Memory B cell (primary cell): ENCODE data around the gene C3orf18.

ENCODE experiments used
- ATAC-seq: fragments of 150-1000 bp; cut with Tn5 transposase; 2 replicates; pipeline ENCODE4 v1.10.0; 2021; ENCODE audit warnings: low read depth, mild to moderate bottlenecking, moderate library complexity
- DNase-seq, 2 donors: peaks; one replicate each; pipeline ENCODE4 v3.0.0; 2022; ENCODE audit warnings: low spot score in 2 of 2
- H3K27ac Mint-ChIP-seq: one replicate; pipeline ENCODE4 v1.8.0; 2022; ENCODE audit warnings: mild to moderate bottlenecking, moderate library complexity, mixed read lengths
- H3K27me3 Mint-ChIP-seq: one replicate; pipeline ENCODE4 v1.8.0; 2022; ENCODE audit warnings: mixed read lengths
- H3K36me3 Mint-ChIP-seq: one replicate; pipeline ENCODE4 v1.8.0; 2022; ENCODE audit warnings: mild to moderate bottlenecking, mixed read lengths
- H3K4me1 Mint-ChIP-seq: one replicate; pipeline ENCODE4 v1.8.0; 2022; ENCODE audit warnings: mixed read lengths
- H3K4me3 Mint-ChIP-seq: one replicate; pipeline ENCODE4 v1.8.0; 2022; ENCODE audit warnings: mild to moderate bottlenecking, moderate library complexity, mixed read lengths
- H3K9me3 Mint-ChIP-seq: one replicate; pipeline ENCODE4 v1.8.0; 2022; ENCODE audit warnings: mixed read lengths

C3orf18 gene

GRCh38 chr3:50575372-50575771 lies 7.8 kb upstream of the C3orf18 start:
- no peak overlapping the region for H3K27ac Mint-ChIP-seq
- no peaks in the 10 kb centered on the region for H3K9me3 Mint-ChIP-seq
- peaks cover 9% of the 10 kb centered on the region for H3K36me3 Mint-ChIP-seq
- DNase-seq (no peak), ATAC-seq (no peak)
- H3K4me1 Mint-ChIP-seq = peaks cover 10% of the 10 kb centered on the region
- H3K4me3 Mint-ChIP-seq = no peak overlapping the region
- no peaks in the 10 kb centered on the region for H3K27me3 Mint-ChIP-seq

- H3K9me3 Mint-ChIP-seq = no peaks in the 10 kb centered on the region
- H3K4me3 Mint-ChIP-seq = no peak overlapping the region
- H3K27ac Mint-ChIP-seq = no peak overlapping the region
- H3K4me1 Mint-ChIP-seq = peaks cover 14% of the 10 kb centered on the region
- H3K36me3 Mint-ChIP-seq = peaks cover 9% of the 10 kb centered on the region
- DNase-seq (no peak), ATAC-seq (no peak)
- H3K27me3 Mint-ChIP-seq = no peaks in the 10 kb centered on the region
Measured at GRCh38 chr3:50574444-50574831, 6.9 kb upstream of the C3orf18 start.

- H3K4me3 Mint-ChIP-seq = no peak overlapping the region
- H3K9me3 Mint-ChIP-seq = no peaks in the 10 kb centered on the region
- H3K36me3 Mint-ChIP-seq = peaks cover 6% of the 10 kb centered on the region
- H3K27me3 Mint-ChIP-seq = no peaks in the 10 kb centered on the region
- peaks cover 16% of the 10 kb centered on the region for H3K4me1 Mint-ChIP-seq
- DNase-seq (no peak), ATAC-seq (no peak)
- no peak overlapping the region for H3K27ac Mint-ChIP-seq
Measured at GRCh38 chr3:50573566-50574443, 6.3 kb upstream of the C3orf18 start.

GRCh38 chr3:50572801-50573371 lies 5.3 kb upstream of the C3orf18 start:
- no peak for DNase-seq
- H3K27me3 Mint-ChIP-seq = no peaks in the 10 kb centered on the region
- H3K27ac Mint-ChIP-seq = no peak overlapping the region
- no peak for ATAC-seq
- peaks cover 16% of the 10 kb centered on the region for H3K4me1 Mint-ChIP-seq
- H3K4me3 Mint-ChIP-seq = no peak overlapping the region
- H3K9me3 Mint-ChIP-seq = no peaks in the 10 kb centered on the region
- H3K36me3 Mint-ChIP-seq = peaks cover 5% of the 10 kb centered on the region

GRCh38 chr3:50572158-50572557 lies 4.6 kb upstream of the C3orf18 start:
- ATAC-seq = peak; percentile 11
- no peak overlapping the region for H3K4me3 Mint-ChIP-seq
- peaks cover 18% of the 10 kb centered on the region for H3K4me1 Mint-ChIP-seq

GRCh38 chr3:50571486-50571885 lies 3.9 kb upstream of the C3orf18 start:
- Mint-ChIP-seq H3K4me1 (peaks cover 22% of the 10 kb centered on the region), H3K4me3 (no peak overlapping the region), H3K27ac (no peak overlapping the region), H3K9me3 (no peaks in the 10 kb centered on the region), H3K36me3 (peaks cover 3% of the 10 kb centered on the region), H3K27me3 (no peaks in the 10 kb centered on the region)
- DNase-seq (no peak), ATAC-seq (no peak)

More at GRCh38 chr3:50572158-50572557, 4.6 kb upstream of the C3orf18 start:
- Mint-ChIP-seq H3K27me3 (no peaks in the 10 kb centered on the region), H3K27ac (no peak overlapping the region), H3K36me3 (peaks cover 3% of the 10 kb centered on the region), H3K9me3 (no peaks in the 10 kb centered on the region)
- peak; percentile 69 to 77 for DNase-seq

GRCh38 chr3:50570508-50571279 lies 3.1 kb upstream of the C3orf18 start:
- Mint-ChIP-seq H3K36me3 (peaks cover 3% of the 10 kb centered on the region), H3K27me3 (no peaks in the 10 kb centered on the region), H3K27ac (peak overlapping the region; percentile 83), H3K4me3 (peak overlapping the region; percentile 93), H3K4me1 (peaks cover 26% of the 10 kb centered on the region), H3K9me3 (no peaks in the 10 kb centered on the region)
- ATAC-seq (no peak), DNase-seq (no peak)

GRCh38 chr3:50568947-50569749 lies 1.6 kb upstream of the C3orf18 start, which contains the start of gene HEMK1:
Gene HEMK1, plus strand, starts transcription at chr3:50569522. Its CDS starts 1,583 bp downstream, at chr3:50571105.
- Mint-ChIP-seq H3K36me3 (peaks cover 3% of the 10 kb centered on the region), H3K4me3 (peak within 1 kb of the TSS; percentile 93), H3K27ac (peak within 1 kb of the TSS; percentile 83), H3K4me1 (peaks cover 24% of the 10 kb centered on the region), H3K9me3 (no peaks in the 10 kb centered on the region), H3K27me3 (no peaks in the 10 kb centered on the region)
- ATAC-seq (peak; percentile 73), DNase-seq (peak; percentile 89)

- H3K4me1 Mint-ChIP-seq = peaks cover 21% of the 10 kb centered on the region
- peak overlapping the region; percentile 93 for H3K4me3 Mint-ChIP-seq
- H3K27me3 Mint-ChIP-seq = no peaks in the 10 kb centered on the region
- no peaks in the 10 kb centered on the region for H3K9me3 Mint-ChIP-seq
- no peak for ATAC-seq
- H3K36me3 Mint-ChIP-seq = no peaks in the 10 kb centered on the region
- peak overlapping the region; percentile 50 for H3K27ac Mint-ChIP-seq
- no peak for DNase-seq
Measured at GRCh38 chr3:50567011-50567385, 549 bp downstream of the C3orf18 start.

- ATAC-seq = no peak
- H3K27me3 Mint-ChIP-seq = no peaks in the 10 kb centered on the region
- no peak overlapping the region for H3K27ac Mint-ChIP-seq
- DNase-seq = no peak
- H3K36me3 Mint-ChIP-seq = no peaks in the 10 kb centered on the region
- peaks cover 11% of the 10 kb centered on the region for H3K4me1 Mint-ChIP-seq
- H3K9me3 Mint-ChIP-seq = no peaks in the 10 kb centered on the region
- no peak overlapping the region for H3K4me3 Mint-ChIP-seq
Measured at GRCh38 chr3:50564321-50564720, 3.2 kb downstream of the C3orf18 start.

GRCh38 chr3:50563867-50564266 lies 3.7 kb downstream of the C3orf18 start:
- H3K9me3 Mint-ChIP-seq = no peaks in the 10 kb centered on the region
- DNase-seq = no peak
- no peak overlapping the region for H3K4me3 Mint-ChIP-seq
- H3K36me3 Mint-ChIP-seq = no peaks in the 10 kb centered on the region
- ATAC-seq = no peak
- H3K27ac Mint-ChIP-seq = no peak overlapping the region
- no peaks in the 10 kb centered on the region for H3K27me3 Mint-ChIP-seq
- H3K4me1 Mint-ChIP-seq = peaks cover 11% of the 10 kb centered on the region

- no peak for DNase-seq
- Mint-ChIP-seq H3K9me3 (no peaks in the 10 kb centered on the region), H3K4me1 (peaks cover 11% of the 10 kb centered on the region), H3K27ac (no peak overlapping the region), H3K4me3 (no peak overlapping the region), H3K36me3 (peaks cover 2% of the 10 kb centered on the region), H3K27me3 (no peaks in the 10 kb centered on the region)
- ATAC-seq = no peak
Measured at GRCh38 chr3:50562861-50563260, 4.7 kb downstream of the C3orf18 start.

GRCh38 chr3:50559702-50560101 lies 7.8 kb downstream of the C3orf18 start:
- Mint-ChIP-seq H3K4me3 (no peak overlapping the region), H3K4me1 (no peaks in the 10 kb centered on the region), H3K9me3 (no peaks in the 10 kb centered on the region), H3K27ac (no peak overlapping the region), H3K27me3 (peaks cover 5% of the 10 kb centered on the region), H3K36me3 (peaks cover 2% of the 10 kb centered on the region)
- no peak for DNase-seq
- no peak for ATAC-seq
